AG08396 (cell line): ENCODE results near the gene NCF2.
A peak's percentile ranks its signal among the peaks of the same experiment; 100 is the strongest.

Source experiments
- DNase-seq: peaks from one replicate; pipeline ENCODE4 v3.0.0; 2012; ENCODE audit warnings: low spot score, mixed read lengths

NCF2 gene

GRCh38 chr1:183612407-183612806 lies 22.1 kb upstream of the NCF2 start:
- DNase-seq, result no peak

DNA sequence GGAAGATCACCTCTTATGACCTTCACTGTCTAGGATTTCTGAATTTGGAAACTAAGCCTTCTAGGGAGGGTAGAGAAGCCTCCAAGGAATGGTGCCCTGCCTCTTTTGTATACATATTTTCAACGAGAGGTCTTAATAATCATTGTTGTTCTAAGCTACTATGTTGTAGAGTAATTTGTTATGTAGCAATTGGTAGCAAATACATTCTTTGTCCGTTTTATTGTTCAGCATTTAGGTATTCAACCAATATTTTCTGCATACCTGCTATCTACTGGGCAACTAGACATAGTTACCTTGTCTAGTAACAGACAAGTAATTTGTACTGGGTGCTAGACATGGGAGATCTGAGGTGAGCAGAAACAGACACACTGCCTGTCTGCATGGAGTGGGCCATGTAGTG lies 20.8 kb upstream of the NCF2 start:
- DNase-seq, result no peak

DNA sequence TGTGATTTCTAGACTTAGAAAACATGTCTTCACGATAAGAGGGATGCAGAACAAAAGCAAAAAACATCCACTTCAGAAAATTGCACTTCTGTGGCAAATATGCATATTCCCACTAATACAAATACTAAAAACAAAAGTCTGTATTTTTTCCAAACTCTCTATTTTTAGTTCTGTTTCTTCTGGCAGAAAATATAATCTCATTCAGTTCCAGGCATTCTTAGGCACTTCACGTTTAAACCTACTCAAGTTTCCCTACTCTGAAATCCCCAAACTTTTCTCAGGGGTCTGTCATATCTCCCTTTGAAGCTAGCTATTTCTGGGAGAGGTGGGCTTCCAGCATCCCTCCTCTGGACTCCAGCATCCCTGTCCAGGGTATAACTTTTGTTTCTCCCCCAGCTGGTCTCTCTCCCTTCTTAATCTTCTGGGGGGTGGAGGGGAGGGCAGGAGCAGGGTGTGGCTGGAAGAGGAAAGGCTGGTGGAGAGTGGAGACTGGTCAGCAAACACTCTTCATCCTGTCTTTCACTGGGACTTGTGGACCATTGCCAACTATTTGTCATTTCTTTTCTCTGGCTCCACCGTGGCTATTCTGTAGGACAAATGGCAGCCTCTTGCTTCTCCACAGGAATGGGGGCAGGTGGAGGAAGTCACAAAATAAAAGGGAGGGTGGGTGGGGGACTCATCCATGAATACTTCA lies 19.6 kb upstream of the NCF2 start:
- DNase-seq, result no peak

DNA sequence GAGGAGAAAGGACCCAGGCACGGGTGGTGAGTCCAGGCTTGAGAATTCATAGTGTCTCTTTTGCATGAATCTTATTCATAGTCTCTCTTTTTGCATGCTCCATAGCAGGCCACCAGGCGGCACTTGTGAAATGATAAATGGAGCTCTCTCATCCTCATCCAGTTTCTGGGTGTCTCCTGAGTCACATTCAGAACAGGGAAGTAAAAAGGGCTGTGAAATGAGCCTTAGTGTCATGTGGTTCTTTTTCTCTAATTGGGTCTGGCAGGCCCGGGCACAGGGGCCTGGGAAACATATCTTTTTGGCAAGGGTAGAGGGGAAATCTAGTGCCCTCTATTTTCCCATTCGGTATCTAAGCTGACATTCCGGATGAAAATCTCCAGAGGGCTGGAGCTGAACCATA lies 19.1 kb upstream of the NCF2 start:
- DNase-seq, result peak; percentile 34

DNA sequence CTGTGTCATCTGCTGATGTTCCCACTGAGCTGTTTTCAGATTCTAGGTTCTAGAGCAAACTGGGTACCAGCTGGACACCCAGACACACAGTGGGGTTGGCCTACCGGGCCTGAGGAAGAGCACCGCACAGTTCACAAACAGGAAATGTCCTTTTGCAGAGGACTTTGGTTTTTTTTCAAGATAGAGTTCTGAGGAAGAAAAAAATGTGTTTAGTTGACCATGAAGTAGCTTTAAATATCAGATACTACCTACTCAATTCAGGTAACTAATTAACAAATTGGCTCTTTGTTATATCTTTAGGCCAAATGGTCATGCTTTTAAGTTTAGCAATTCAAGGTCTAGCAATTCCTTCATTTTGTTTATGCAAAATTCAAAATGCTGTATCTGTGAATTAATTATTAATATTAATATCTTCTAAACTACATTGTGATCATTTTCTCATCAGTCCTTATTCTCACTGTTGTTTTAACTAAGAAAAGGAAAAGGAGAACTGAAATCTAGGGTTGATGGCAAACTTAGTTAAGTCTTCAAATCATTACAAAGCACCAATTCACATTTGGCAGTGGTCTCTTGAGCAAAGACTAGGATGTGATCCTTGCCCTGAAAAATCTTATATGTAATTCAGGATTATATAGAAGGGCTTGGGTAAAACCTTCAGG lies 17.2 kb upstream of the NCF2 start:
- no peak for DNase-seq

GRCh38 chr1:183605904-183606303 lies 15.6 kb upstream of the NCF2 start:
- DNase-seq, result no peak

- no peak for DNase-seq
These were observed 14.6 kb upstream of the NCF2 start for GRCh38 chr1:183604815-183605214.

- no peak for DNase-seq
These were observed 14.0 kb upstream of the NCF2 start for GRCh38 chr1:183604038-183604808.

DNA sequence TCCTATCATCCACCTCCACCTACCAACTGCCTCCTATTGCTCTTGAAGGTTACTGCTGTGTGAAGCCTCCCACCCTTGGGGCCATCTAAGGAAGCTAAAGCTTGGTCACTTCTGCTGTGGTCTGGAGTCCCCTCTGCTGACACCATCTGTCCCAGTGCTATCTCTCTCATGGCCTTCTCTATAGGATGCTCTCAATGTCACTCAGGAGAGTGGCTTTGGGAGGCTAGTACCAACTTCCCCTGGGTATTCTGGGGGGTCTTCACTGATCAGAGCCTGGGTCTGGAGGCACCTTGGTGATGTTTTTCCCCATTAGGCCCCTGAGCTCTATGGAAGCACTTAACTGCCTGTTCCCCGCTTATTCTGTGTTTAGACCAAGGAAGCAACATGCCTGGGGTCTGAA lies 12.3 kb upstream of the NCF2 start:
- DNase-seq, result no peak

- DNase-seq, result no peak
These were observed 10.4 kb upstream of the NCF2 start for GRCh38 chr1:183600634-183601033.

DNA sequence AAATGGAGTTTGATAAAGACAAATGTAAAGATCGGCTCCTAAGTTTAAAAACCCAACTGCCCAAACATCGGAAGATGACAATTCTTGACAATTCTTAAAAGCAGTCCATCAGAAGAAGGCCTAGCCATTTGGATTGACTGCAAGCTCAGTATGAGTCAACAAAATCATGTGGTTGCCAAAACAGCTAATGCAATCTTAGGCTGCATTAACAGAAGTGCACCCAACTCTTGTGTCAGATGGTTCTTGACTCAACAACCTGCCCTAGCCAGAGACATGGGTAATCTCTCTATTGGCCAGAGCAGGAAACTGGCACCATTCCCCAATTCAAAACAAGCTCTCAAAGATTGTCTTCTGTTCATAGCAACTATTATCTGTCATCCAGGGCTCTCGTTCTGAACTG lies 9.9 kb upstream of the NCF2 start:
- peak; percentile 54 for DNase-seq

GRCh38 chr1:183598386-183598785 lies 8.1 kb upstream of the NCF2 start:
- DNase-seq, result no peak

- no peak for DNase-seq
These were observed 7.5 kb upstream of the NCF2 start for GRCh38 chr1:183597656-183598347.

- DNase-seq, result no peak
These were observed 6.2 kb upstream of the NCF2 start for GRCh38 chr1:183596500-183596899.

DNA sequence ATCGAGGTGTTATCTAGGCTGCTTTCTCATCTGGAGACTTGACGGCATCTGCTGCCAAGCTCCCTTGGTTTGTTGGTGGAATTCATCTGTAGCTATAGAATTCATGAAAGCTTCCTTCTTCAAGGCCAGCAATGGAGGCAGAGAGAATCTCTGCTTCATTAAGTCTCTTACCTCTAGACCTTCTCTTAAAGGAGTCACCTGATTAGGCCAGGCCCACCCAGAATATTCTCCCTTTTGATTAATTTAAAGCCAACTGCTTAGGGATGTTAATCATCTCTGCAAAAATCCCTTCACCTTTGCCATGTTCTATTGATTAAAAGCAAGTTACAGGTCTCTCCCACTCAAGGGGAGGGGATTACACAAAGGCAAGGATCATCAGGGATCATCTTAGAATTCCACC lies 5.3 kb upstream of the NCF2 start:
- no peak for DNase-seq

- DNase-seq, result no peak
These were observed 3.1 kb upstream of the NCF2 start for GRCh38 chr1:183593356-183593755.

DNA sequence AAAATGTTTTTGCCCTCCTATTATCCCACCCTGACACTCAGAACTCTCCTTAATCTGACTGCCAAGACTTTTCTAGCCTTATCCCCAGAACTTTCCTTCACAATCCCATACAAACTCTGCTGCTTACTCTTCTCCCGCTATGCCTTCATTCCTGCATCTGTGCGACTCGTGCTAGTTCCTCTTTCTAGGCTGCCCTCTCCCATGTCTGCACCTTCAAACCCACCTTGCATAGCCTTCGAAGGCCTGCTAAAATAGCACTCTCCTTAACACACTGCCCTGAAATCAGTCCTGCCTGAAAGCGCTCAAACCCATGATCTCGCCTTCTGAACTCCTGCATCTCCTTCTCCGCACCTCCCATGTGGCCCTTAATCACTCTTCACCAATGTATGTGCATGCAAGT lies 2.5 kb upstream of the NCF2 start:
- no peak for DNase-seq

DNA sequence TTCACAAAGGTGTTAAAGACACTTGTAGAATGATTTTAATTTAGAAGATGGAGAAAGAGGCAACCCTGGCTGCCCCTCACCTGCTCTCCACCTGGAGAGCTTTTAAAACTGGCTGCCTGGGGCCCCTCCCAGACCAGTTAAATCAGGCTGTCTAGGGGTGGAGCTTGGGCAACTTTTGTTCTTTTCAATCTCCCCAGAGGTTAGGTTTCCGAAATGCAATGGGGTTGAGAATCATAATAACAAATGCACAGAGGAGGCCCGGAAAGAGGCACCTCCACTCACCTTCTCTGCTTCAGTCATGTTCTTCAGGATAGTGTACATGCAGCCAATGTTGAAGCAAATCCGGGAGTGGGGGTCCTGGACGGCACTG lies 400 bp downstream of the NCF2 start:
- no peak for DNase-seq

DNA sequence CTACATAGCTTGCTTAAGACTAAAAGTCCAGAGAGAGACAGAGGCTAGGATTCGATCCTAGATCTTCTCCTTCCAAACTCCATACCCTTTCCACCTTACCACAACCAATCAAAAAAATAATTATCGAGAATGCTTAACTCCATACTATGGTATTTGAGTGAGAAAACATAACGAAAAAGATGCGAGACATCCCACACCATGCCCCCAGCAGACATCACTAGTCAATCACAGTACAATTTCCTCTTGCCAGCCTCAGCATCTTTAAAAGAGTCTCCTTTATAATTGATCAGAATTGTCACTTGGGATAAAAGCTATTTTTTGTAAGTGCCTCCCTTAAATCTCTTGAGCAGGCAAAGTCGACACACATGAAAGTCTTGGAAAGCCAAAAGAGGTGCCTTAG lies 875 bp downstream of the NCF2 start:
- DNase-seq, result no peak

DNA sequence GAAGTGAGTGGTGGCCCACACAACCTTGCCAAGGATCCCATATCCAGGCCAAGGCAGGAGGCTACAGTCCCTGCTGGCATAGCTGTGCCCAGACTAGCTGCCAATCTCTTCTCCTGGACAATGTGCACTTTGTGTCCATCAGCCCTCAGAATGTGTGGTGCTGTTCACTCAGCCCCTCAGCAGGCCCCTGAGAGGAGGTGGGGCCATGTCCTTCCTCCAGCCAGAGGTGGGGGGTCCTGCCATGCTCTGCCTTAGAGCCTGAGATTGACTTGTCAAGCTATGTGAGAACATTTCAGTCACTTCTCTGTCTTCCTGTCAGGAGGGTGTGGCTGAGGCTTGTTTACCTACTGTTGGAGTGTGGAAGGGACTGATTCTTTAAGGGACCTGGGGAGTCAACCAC lies 1.4 kb downstream of the NCF2 start:
- no peak for DNase-seq

DNA sequence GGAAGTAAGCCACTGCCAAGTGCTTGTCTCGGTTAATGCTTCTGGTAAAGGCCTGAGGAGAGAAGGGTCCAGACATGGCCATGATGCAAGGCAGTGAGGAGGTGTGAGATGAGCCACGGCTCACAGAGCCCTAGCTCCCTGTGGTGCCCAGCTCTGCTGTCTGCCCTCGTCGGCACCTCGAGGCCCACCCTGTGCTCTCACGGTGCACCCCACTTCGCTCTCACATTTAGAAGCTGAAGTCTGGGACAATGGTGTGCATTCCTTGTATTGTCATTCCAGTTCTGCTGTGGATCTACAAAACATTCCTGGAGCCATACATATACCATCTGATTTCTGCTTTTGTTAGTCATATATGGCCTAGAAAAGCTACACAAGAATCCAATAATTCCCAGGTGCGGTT lies 3.3 kb downstream of the NCF2 start:
- no peak for DNase-seq

GRCh38 chr1:183586455-183586854 lies 3.8 kb downstream of the NCF2 start:
- no peak for DNase-seq

- DNase-seq, result no peak
These were observed 5.2 kb downstream of the NCF2 start for GRCh38 chr1:183585038-183585437.
